Ascending aorta (tissue), 2 donors: ENCODE data around the gene WHRN. TPM values are rescaled to one million over a fixed set of nuclear protein-coding genes. Genes with fewer than 3 reads are reported as not detected.

ENCODE experiments used
- DNase-seq, 2 donors: peaks; one replicate each; pipeline ENCODE4 v3.0.0-alpha.2; 2019; ENCODE audit warnings: low spot score in 2 of 2
- H3K27ac ChIP-seq, 2 donors: fragments of 200-600 bp; sonication (generic); one replicate each; pipeline ENCODE4 v1.5.1; 2016 to 2017; ENCODE audit warnings: mild to moderate bottlenecking in 1 of 2
- H3K27me3 ChIP-seq: fragments of 200-600 bp; sonication (generic); one replicate; pipeline ENCODE4 v1.5.1; 2017
- H3K36me3 ChIP-seq, 2 donors: fragments of 200-600 bp; sonication (generic); one replicate each; pipeline ENCODE4 v1.5.1; 2016
- H3K4me1 ChIP-seq, 2 donors: fragments of 200-600 bp; sonication (generic); one replicate each; pipeline ENCODE4 v1.5.1; 2016 to 2017; ENCODE audit warnings: mild to moderate bottlenecking in 1 of 2
- H3K4me3 ChIP-seq, 2 donors: fragments of 200-600 bp; sonication (generic); one replicate each; pipeline ENCODE4 v1.5.1; 2016 to 2017; ENCODE audit warnings: mild to moderate bottlenecking in 1 of 2
- H3K9me3 ChIP-seq, 2 donors: fragments of 200-600 bp; sonication (generic); one replicate each; pipeline ENCODE4 v1.5.1; 2016
- CTCF ChIP-seq, 3 experiments: fragments of 200-600 bp in 2 of 3; fragments of 450-650 bp in 1 of 3; sonication (generic) in 2 of 3; IDR thresholded peaks; one replicate each; pipeline ENCODE4 v1.5.1; 2016 to 2019; ENCODE audit warnings: antibody characterized with exemption in 3 of 3, mild to moderate bottlenecking in 1 of 3, moderate library complexity in 1 of 3
- intact Hi-C: fragments of 100-400 bp; cut with DNase I; formaldehyde crosslinking; loops from one replicate; pipeline ENCODE4 v1.15.1; 2023
- total RNA-seq: library from RNA; depleted of rRNA; stranded (reverse); fragments of >200 nt; gene quantifications from one replicate; pipeline ENCODE4 v1.1.0, GENCODE V29; 2016

WHRN gene
- total RNA-seq, 1 donor from 2014 or later, result 3.9 TPM

GRCh38 chr9:114467226-114467750 lies 38.0 kb downstream of the WHRN start:
- Histone ChIP-seq H3K4me3 (no peak overlapping the region), H3K27me3 (no peaks in the 10 kb centered on the region), H3K4me1 (no peaks in the 10 kb centered on the region), H3K36me3 (no peaks in the 10 kb centered on the region), H3K27ac (no peak overlapping the region), H3K9me3 (no peaks in the 10 kb centered on the region)
- intact Hi-C loops, result no loop called here
- peak in 1 of 2 donors; percentile 57 for DNase-seq
- no peak for TF ChIP-seq CTCF (IDR thresholded peaks at IDR 0.05)

GRCh38 chr9:114465906-114466900 lies 39.1 kb downstream of the WHRN start:
- H3K4me3 ChIP-seq, result no peak overlapping the region
- H3K4me1 ChIP-seq, result no peaks in the 10 kb centered on the region
- no peak for TF ChIP-seq CTCF (IDR thresholded peaks at IDR 0.05)
- H3K27ac ChIP-seq, result no peak overlapping the region
- no peaks in the 10 kb centered on the region for H3K36me3 ChIP-seq
- intact Hi-C loops, result no loop called here
- H3K27me3 ChIP-seq, result no peaks in the 10 kb centered on the region
- peak in 1 of 2 donors; percentile 8 for DNase-seq
- H3K9me3 ChIP-seq, result no peaks in the 10 kb centered on the region

GRCh38 chr9:114465417-114465816 lies 39.9 kb downstream of the WHRN start:
- DNase-seq, result no peak
- intact Hi-C loops, result no loop called here
- no peaks in the 10 kb centered on the region for H3K27me3 ChIP-seq
- no peaks in the 10 kb centered on the region for H3K9me3 ChIP-seq
- no peak overlapping the region for H3K4me3 ChIP-seq
- no peaks in the 10 kb centered on the region for H3K4me1 ChIP-seq
- H3K27ac ChIP-seq, result no peak overlapping the region
- TF ChIP-seq CTCF (IDR thresholded peaks at IDR 0.05), result no peak
- no peaks in the 10 kb centered on the region for H3K36me3 ChIP-seq

- intact Hi-C loops, result no loop called here
- Histone ChIP-seq H3K36me3 (no peaks in the 10 kb centered on the region), H3K27ac (no peak overlapping the region), H3K4me1 (no peaks in the 10 kb centered on the region), H3K9me3 (no peaks in the 10 kb centered on the region), H3K27me3 (no peaks in the 10 kb centered on the region), H3K4me3 (no peak overlapping the region)
- TF ChIP-seq CTCF (IDR thresholded peaks at IDR 0.05), result no peak
- peak in 1 of 2 donors; percentile 25 for DNase-seq
Measured at GRCh38 chr9:114464281-114465051, 40.8 kb downstream of the WHRN start.

- Histone ChIP-seq H3K27me3 (no peaks in the 10 kb centered on the region), H3K4me1 (no peaks in the 10 kb centered on the region), H3K36me3 (no peaks in the 10 kb centered on the region), H3K4me3 (no peak overlapping the region), H3K27ac (no peak overlapping the region), H3K9me3 (no peaks in the 10 kb centered on the region)
- no peak for TF ChIP-seq CTCF (IDR thresholded peaks at IDR 0.05)
- intact Hi-C loops, result no loop called here
- DNase-seq, result peak in 1 of 2 donors; percentile 18
Measured at GRCh38 chr9:114462791-114463190, 42.5 kb downstream of the WHRN start.
